ENCODE data around the gene DNAH9.

- TF ChIP-seq, protein P1, sequence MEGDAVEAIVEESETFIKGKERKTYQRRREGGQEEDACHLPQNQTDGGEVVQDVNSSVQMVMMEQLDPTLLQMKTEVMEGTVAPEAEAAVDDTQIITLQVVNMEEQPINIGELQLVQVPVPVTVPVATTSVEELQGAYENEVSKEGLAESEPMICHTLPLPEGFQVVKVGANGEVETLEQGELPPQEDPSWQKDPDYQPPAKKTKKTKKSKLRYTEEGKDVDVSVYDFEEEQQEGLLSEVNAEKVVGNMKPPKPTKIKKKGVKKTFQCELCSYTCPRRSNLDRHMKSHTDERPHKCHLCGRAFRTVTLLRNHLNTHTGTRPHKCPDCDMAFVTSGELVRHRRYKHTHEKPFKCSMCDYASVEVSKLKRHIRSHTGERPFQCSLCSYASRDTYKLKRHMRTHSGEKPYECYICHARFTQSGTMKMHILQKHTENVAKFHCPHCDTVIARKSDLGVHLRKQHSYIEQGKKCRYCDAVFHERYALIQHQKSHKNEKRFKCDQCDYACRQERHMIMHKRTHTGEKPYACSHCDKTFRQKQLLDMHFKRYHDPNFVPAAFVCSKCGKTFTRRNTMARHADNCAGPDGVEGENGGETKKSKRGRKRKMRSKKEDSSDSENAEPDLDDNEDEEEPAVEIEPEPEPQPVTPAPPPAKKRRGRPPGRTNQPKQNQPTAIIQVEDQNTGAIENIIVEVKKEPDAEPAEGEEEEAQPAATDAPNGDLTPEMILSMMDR (IDR thresholded peaks at IDR 0.05), result no peak
- no peak for TF ChIP-seq POLR2A (IDR thresholded peaks at IDR 0.05)
- TF ChIP-seq POLR2AphosphoS5 (IDR thresholded peaks at IDR 0.05), result no peak
- no peak for TF ChIP-seq EP300 (IDR thresholded peaks at IDR 0.05)
Measured at GRCh38 chr17:11900655-11901054, 302.4 kb downstream of the DNAH9 start.
